ENCODE data around the gene YPEL5.
"Not testable (repeated sequence)": the region's sequence is repeated elsewhere in the genome, so short reads cannot be mapped to it uniquely, and the experiment has no call there.

The YPEL5 gene
- 115 to 186 (median 140) reads per million in 4 experiments for total RNA-seq

GRCh38 chr2:30146337-30147195, at the start of gene YPEL5:
Gene YPEL5, plus strand, starts transcription at chr2:30147007. Its CDS starts 9,645 bp downstream, at chr2:30156652.
- DNase-seq = peak; percentile 98

DNA sequence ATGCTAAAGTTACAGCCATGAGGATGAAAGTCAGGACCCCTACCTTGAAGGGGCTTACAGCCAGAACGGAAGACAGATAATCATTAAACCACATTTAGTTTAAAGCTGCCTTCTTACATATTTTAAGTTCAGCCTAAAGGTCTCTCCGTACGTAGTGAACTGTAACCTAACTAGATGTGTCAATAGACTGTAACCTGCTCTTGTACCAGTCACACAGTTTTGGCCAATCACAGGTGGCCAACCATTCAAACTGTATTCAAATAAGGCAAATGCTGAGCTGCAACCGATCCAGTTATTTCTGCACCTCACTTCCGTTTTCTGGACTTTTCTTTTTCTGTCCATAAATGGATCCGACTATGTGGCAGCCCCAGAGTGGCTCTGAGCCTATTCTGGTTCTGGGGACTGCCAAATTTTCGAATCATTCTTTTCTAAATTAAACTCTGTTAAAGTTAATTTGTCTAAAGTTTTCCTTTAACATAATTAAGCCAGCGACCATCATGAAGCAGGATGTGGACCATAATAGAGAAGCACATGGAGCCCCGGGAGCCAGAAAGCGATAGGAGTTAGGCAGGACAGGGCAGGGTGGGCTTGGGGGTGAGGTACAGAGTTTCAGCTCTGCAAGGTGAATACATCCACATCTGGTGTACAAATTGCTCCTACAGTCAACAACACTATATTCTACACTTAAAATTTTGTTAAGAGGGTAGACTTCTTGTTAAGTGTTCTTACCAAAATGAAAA, 48.4 kb upstream of the YPEL5 start:
- no peak for DNase-seq

- DNase-seq = not testable (repeated sequence)
Measured at GRCh38 chr2:30099366-30099765, 47.4 kb upstream of the YPEL5 start.

DNA sequence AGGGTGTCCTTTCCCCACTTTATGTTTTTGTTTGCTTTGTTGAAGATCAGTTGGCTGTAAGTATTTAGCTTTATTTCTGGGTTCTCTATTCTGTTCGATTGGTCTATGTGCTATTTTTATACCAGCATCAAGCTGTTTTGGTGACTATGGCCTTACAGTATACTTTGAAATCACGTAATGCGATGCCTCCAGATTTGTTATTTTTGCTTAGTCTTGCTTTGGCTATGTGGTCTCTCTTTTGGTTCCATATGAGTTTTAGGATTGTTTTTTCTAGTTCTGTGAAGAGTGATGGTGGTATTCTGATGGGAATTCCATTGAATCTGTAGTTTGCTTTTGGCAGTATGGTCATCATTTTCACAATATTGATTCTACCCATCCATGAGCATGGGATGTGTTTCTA, 46.1 kb upstream of the YPEL5 start:
- not testable (repeated sequence) for DNase-seq

DNA sequence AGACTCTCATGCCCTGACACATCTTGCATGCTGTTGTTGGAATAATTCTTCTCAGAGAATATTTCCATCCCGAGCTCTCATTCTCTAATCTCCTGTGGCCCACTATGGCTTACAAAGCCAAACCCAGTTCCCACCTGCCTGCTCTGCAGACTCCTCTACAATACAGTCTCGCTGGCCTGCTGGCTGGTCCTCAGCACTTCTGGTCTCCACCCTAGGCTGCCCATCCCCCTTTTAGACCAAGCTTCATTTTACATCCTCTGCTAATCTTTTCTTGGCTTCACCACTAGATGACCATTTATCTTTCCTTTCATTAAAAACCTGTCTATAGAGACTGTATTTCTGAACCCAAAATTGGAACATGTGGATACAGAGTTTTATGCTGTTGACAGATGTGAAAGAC, 42.5 kb upstream of the YPEL5 start:
- no peak for DNase-seq

DNA sequence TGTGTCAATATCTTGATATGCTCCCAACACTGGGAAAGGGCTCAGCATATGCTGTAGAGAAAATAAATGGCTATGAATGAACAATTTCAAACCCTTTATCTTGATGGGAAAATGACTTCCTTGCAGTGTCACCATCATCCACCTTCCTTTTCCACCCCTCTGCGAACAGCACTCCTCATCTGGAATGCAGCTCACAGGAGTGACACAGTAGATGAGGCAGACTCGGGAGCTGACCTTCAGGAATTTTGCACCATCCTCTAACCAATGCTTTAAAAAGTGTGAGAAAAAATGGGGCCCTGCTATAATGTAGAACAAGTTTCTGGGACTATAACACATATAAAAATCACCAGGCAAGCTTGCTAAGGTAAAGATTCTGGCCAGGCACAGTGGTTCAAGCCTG, 41.3 kb upstream of the YPEL5 start:
- DNase-seq = no peak

DNA sequence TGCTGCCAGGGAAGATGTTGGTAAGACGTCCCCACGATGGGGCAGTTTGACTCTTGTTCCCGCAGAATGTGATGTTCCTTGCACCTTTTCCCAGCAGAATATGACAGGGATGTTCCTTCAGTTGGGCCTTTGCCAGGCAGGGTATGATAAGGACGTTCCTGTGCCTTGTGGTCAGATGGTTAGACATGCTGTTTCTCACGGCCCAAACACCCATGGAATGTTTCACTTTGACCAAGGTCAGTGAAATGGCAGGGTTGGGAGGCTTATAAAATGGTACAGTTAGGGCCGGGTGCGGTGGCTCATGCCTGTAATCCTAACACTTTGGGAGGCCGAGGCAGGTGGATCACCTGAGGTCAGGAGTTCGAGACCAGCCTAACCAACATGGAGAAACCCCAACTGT, 40.3 kb upstream of the YPEL5 start:
- DNase-seq = no peak

DNA sequence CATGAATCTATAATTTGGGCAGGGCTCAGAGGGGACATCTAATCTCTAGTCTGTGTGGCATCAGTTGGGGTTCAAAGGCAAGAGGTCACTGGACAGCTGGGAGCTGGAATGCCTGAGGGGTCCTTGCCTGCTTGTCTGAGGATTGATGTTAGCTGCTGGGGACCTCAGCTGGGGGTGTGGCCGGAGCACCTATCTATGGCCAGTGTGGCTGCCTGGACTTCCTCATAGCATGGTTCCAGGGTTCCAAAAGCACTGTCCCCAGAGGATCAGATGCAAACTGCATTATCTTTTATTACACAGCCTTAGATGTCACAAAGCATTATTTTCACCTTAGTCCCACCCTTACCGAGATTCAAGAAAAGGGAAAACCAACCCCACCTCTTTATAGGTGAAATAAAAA, 38.6 kb upstream of the YPEL5 start:
- DNase-seq = no peak

- DNase-seq = no peak
Measured at GRCh38 chr2:30108851-30109250, 38.0 kb upstream of the YPEL5 start.

DNA sequence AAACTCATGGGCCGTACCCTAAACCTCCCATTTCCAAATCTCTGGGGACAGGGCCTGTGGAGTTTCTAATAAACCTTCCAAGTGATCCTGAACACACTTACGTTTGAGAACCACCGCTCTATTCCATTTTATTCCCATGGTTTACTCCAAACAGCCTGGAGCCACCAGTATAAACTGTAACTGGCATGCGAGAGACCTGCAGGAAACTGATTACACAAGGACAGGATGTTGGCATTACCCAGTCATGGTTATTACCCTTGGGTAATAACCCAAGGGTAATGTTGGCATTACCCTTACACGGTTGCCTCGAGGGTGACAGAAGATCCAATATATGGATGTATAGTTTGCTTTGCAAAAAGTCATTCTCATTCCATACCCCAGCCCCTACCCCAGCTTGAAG, 37.0 kb upstream of the YPEL5 start:
- no peak for DNase-seq

DNA sequence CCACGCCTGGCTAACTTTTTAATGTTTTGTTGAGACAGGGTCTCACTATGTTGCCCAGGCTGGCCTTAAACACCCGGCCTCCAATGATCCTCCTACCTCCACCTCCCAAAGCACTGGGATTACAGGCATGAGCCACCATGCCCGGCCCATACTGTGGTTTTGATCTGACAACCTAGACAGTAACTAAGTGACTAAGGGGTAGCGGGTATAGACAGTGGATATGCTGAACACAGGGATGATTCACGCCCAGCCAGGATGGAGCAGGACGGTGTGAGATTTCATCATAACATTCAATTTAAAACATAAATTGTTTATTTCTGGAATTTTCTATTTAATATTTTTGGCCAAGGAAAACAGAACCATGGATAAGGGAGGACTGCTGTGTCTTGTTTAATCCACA, 36.0 kb upstream of the YPEL5 start:
- DNase-seq = no peak

DNA sequence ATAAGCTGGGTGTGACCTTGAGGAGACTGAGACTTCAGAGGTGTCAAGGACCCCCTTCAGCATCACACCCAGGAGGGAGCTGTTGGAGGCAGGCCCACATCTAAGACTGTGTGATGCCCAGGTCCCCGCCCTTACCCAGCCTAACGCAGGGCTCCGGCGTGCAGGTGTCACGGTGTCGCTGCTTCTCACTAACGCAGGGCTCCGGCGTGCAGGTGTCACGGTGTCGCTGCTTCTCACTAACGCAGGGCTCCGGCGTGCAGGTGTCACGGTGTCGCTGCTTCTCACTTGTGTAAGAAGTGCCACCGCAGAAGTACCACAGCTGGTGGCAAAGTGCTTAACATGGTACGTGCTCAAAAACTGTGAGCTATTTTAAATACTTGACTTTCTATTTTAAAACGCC, 35.6 kb upstream of the YPEL5 start:
- not testable (repeated sequence) for DNase-seq

GRCh38 chr2:30112561-30112960, 34.2 kb upstream of the YPEL5 start:
- DNase-seq = no peak

DNA sequence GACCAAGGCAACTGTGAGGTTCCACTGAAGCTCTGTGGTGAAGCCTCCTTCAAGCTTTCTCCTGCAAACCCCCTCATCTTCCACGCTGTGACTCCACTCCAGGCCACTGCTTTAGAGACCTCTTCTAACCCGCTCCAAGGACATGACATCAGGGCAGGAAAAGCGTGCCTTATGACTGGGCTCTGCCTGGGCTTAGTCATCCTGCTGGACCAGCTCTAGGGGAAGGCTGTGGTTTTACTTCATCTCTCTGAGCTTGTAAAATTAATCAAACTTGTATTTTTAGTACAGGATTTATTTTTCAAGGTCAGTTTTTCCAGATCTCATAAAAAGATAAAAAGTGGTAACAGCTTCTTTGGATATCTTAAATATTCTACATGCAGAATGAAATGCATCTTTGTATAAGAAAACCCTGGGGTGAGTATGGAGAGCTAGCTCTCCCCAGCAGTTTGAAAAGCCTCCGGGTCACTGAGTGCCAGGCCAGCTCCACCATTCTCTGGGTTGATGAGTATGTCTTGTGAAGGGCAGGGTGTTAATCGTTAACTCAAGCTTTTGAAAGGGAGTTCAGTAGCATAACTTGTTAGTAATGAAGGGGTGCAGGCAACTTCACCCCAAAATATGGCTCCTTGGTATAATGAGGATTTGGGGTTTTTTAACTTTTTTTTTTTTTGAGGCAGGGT, 33.1 kb upstream of the YPEL5 start:
- DNase-seq = no peak

GRCh38 chr2:30115141-30115980, 31.4 kb upstream of the YPEL5 start:
- DNase-seq = peak; percentile 34

GRCh38 chr2:30115981-30116285, 30.9 kb upstream of the YPEL5 start:
- no peak for DNase-seq

GRCh38 chr2:30122362-30122761, 24.4 kb upstream of the YPEL5 start:
- no peak for DNase-seq

DNA sequence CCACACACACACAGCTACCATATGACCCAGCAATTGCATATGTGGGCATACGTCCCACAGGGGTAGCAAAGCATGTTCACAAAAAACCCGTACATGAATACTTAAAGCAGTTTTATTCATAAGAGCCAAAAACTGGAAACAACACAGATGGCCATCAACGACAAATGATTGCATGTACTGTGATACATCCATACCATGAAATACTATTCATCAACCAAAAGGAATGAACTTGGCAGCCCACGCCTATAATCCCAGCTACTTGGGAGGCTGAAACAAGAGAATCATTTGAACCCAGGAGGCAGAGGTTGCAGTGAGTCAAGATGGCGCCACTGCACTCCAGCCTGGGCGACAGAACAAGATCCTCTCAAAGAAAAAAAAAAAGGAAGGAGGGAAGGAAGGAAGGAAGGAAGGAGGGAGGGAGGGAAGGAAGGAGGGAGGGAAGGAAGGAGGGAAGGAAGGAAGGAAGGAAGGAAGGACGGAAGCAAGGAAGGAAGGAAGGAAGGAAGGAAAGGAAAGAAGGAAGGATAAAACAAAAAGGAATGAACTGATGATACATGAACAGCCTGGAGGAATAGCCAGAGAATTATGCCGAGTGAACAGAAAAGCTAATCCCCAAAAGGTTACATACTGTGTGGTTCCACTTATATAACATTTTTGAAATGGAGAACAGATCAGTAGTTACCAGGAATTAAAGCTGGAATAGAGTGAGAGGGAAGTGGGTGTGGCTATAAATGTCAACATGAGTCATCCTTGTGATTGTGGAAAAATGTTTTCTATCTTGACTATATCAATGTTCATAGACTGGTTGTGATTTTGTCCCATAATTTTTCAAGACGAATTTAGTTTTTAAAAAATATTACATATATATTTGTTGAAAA, 19.6 kb upstream of the YPEL5 start:
- DNase-seq = no peak

DNA sequence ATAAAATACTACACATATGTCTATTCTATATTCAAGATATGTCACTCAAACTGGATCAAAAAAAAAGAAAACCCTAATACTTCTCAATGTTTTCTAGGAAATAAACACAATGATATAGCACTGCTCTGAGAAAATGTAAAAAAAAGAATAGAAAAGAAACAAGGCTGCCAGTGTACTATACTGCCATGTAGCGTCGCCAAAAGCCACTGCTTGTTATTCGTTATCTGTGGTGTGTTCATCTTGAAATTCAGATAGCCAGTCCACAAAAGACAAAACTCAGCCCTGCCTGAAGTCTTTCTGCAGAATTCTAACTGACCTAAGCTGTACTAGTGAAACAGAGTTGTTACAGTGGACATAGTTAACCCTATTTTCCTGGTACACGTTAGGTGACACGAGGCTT, 12.2 kb upstream of the YPEL5 start:
- DNase-seq = no peak

- no peak for DNase-seq
Measured at GRCh38 chr2:30135541-30135940, 11.3 kb upstream of the YPEL5 start.

DNA sequence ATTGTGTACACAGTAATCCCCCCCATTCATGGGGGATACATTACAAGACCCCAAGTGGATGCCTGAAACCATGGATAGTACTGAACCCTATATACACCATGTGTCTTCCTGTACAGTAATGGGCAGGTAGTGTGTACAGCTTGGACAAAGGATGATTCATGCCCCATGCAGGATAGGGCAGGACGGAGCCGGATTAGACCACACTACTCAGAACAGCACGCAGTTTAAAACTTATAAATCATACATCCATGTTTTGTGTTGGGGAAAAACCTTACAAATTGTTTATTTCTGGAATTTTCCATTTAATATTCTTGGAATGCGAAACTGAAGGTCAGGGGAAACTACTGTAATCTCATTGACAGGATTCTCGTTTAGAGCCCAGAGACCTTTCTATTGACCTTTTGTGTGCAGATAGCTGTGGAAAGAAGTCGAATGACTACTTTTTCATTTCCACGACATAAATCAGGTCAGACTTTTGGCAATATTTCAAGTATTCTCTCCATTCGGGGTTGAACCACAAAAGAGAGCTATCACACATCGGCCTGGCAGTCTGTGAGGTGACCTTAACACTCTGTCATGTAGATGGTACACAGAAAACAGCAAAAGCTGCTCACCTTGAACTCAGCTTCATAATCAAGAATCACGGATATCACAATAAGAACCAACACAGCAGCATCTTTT, 9.9 kb upstream of the YPEL5 start:
- no peak for DNase-seq
